Motor neuron (in vitro differentiated cells): Measurements from ENCODE around the gene PRKN. TPM values are rescaled to one million over a fixed set of nuclear protein-coding genes. Genes with fewer than 3 reads are reported as not detected.

Source experiments
- ATAC-seq, 8 experiments: fragments of 200-7000 bp; cut with Tn5 transposase; replicated peaks in 6 of 8; 2 replicates each; pipeline ENCODE4 v1.8.0; 2021; ENCODE audit warnings: mild to moderate bottlenecking in 8 of 8, moderate library complexity in 8 of 8
- H3K27ac ChIP-seq, 2 donors: fragments of 250-450 bp; sonication (Bioruptor Pico); 2 replicates each; pipeline ENCODE4 v1.9.0; 2021; ENCODE audit warnings: antibody characterized with exemption in 2 of 2, mild to moderate bottlenecking in 2 of 2, moderate library complexity in 1 of 2
- H3K4me1 ChIP-seq, 2 donors: fragments of 250-450 bp; sonication (Bioruptor Pico); replicated peaks in 1 of 2; 2 replicates each; pipeline ENCODE4 v1.6.1; 2021; ENCODE audit warnings: antibody characterized with exemption in 2 of 2, mild to moderate bottlenecking in 2 of 2, moderate library complexity in 1 of 2
- H3K4me3 ChIP-seq, 5 donors: fragments of 250-450 bp; sonication (Bioruptor Pico); 2 replicates each; pipeline ENCODE4 v1.9.0; 2021; ENCODE audit warnings: antibody characterized with exemption in 5 of 5, mild to moderate bottlenecking in 5 of 5, moderate library complexity in 4 of 5
- WGBS, 10 experiments: fragments of 450-650 bp; shearing (Covaris generic); methylation state at CpG; one replicate each; pipeline ENCODE4 v1.0.0; 2022; 5-methylcytosine and 5-hydroxymethylcytosine counted together
- in situ Hi-C, 9 experiments: fragments of 400-800 bp; cut with MboI; loops; one replicate each; pipeline ENCODE4 v1.15.0; 2021; ENCODE audit warnings: low sequenced_read_pairs in 9 of 9, low pct_unique_long_range_greater_than_20kb in 2 of 9; ENCODE audit not compliant: unreplicated experiment in 9 of 9
- total RNA-seq, 8 experiments: library from RNA; unstranded; fragments of 300-600 nt; gene quantifications; 2 replicates each; pipeline versions ENCODE4 v1.2.3 to v1.2.4, GENCODE V29; 2022

The PRKN gene
- total RNA-seq, 8 experiments from 2014 or later = 0.71 to 8.1 (median 2.9) TPM

- in situ Hi-C loops = no loop called here
- 19 to 97% (median 74%) methylated on average over 1 to 13 of the region's 13 CpGs for WGBS, 10 experiments
- no peak for ATAC-seq
- H3K4me3 ChIP-seq = no peak overlapping the region
- no peak overlapping the region for H3K27ac ChIP-seq
- peaks cover 0 to 23% of the 10 kb centered on the region in 2 donors for H3K4me1 ChIP-seq
Observed at GRCh38 chr6:162014069-162014811, 713.3 kb downstream of the PRKN start.

GRCh38 chr6:162005372-162005771 lies 722.2 kb downstream of the PRKN start:
- in situ Hi-C loops = no loop called here
- Histone ChIP-seq H3K4me1 (peaks cover 0 to 5% of the 10 kb centered on the region in 2 donors), H3K4me3 (no peak overlapping the region), H3K27ac (no peak overlapping the region)
- ATAC-seq = peak in 3 of 8 experiments; percentile 35 to 72 (median 58)
- WGBS, 10 experiments = 0 to 61% (median 23%) methylated on average over 1 to 4 of the region's 4 CpGs

- WGBS, 10 experiments = 0 to 61% (median 38%) methylated on average over 1 to 9 of the region's 9 CpGs
- Histone ChIP-seq H3K4me1 (peaks cover 0 to 27% of the 10 kb centered on the region in 2 donors), H3K27ac (no peak overlapping the region), H3K4me3 (no peak overlapping the region)
- ATAC-seq = peak in 5 of 8 experiments; percentile 24 to 89 (median 85)
- in situ Hi-C loops = no loop called here
Observed at GRCh38 chr6:161996783-161997182, 730.8 kb downstream of the PRKN start.

GRCh38 chr6:161985876-161986423 lies 741.6 kb downstream of the PRKN start:
- 0 to 89% (median 47%) methylated on average over 1 to 3 of the region's 3 CpGs; no CpG with 5 or more reads in 2 of the 10 experiments for WGBS, 10 experiments
- in situ Hi-C loops = no loop called here
- H3K27ac ChIP-seq = no peak overlapping the region

GRCh38 chr6:161984713-161985112 lies 742.9 kb downstream of the PRKN start:
- ATAC-seq = peak in 5 of 8 experiments; percentile 31 to 67 (median 51)
- in situ Hi-C loops = no loop called here
- Histone ChIP-seq H3K4me3 (no peak overlapping the region), H3K27ac (no peak overlapping the region), H3K4me1 (peaks cover 16 to 19% of the 10 kb centered on the region in 2 donors)
- WGBS, 10 experiments = 0 to 90% (median 69%) methylated on average over 1 to 4 of the region's 4 CpGs

More at GRCh38 chr6:161985876-161986423, 741.6 kb downstream of the PRKN start:
- peaks cover 16 to 19% of the 10 kb centered on the region in 2 donors for H3K4me1 ChIP-seq
- H3K4me3 ChIP-seq = no peak overlapping the region
- peak; percentile 23 to 90 (median 84) for ATAC-seq

- Histone ChIP-seq H3K27ac (no peak overlapping the region), H3K4me3 (no peak overlapping the region), H3K4me1 (peaks cover 0 to 8% of the 10 kb centered on the region in 2 donors)
- no peak for ATAC-seq
- in situ Hi-C loops = no loop called here
- WGBS, 10 experiments = 0 to 96% (median 77%) methylated on average over 1 to 4 of the region's 4 CpGs
Observed at GRCh38 chr6:161976553-161976952, 751.0 kb downstream of the PRKN start.

GRCh38 chr6:161973064-161973463 lies 754.5 kb downstream of the PRKN start:
- peak in 2 of 8 experiments; percentile 21 to 36 for ATAC-seq
- in situ Hi-C loops = no loop called here
- Histone ChIP-seq H3K4me3 (no peak overlapping the region), H3K27ac (no peak overlapping the region), H3K4me1 (peaks cover 0 to 8% of the 10 kb centered on the region in 2 donors)
- 40 to 100% (median 76%) methylated on average over 1 to 9 of the region's 9 CpGs; no CpG with 5 or more reads in 1 of the 10 experiments for WGBS, 10 experiments

- peak in 4 of 8 experiments; percentile 11 to 70 (median 59) for ATAC-seq
- Histone ChIP-seq H3K4me1 (peaks cover 0 to 8% of the 10 kb centered on the region in 2 donors), H3K27ac (no peak overlapping the region), H3K4me3 (no peak overlapping the region)
- WGBS, 10 experiments = 11 to 100% (median 77%) methylated on average over 1 to 5 of the region's 5 CpGs
- in situ Hi-C loops = no loop called here
Observed at GRCh38 chr6:161971043-161971442, 756.5 kb downstream of the PRKN start.

GRCh38 chr6:161963634-161964234 lies 763.8 kb downstream of the PRKN start:
- H3K4me3 ChIP-seq = no peak overlapping the region
- WGBS, 10 experiments = 6 to 67% (median 27%) methylated on average over 2 to 4 of the region's 4 CpGs; no CpG with 5 or more reads in 1 of the 10 experiments
- in situ Hi-C loops = no loop called here
- peaks cover 3 to 14% of the 10 kb centered on the region in 2 donors for H3K4me1 ChIP-seq
- no peak overlapping the region for H3K27ac ChIP-seq
- ATAC-seq = peak in 1 of 8 experiments; percentile 18

- H3K27ac ChIP-seq = no peak overlapping the region
- ATAC-seq = no peak
- peaks cover 3 to 14% of the 10 kb centered on the region in 2 donors for H3K4me1 ChIP-seq
- no peak overlapping the region for H3K4me3 ChIP-seq
- WGBS, 10 experiments = 63 to 90% (median 80%) methylated on average over 2 to 7 of the region's 8 CpGs; no CpG with 5 or more reads in 2 of the 10 experiments
- in situ Hi-C loops = no loop called here
Observed at GRCh38 chr6:161963181-161963580, 764.4 kb downstream of the PRKN start.

GRCh38 chr6:161961796-161962195 lies 765.8 kb downstream of the PRKN start:
- Histone ChIP-seq H3K4me1 (peaks cover 3 to 14% of the 10 kb centered on the region in 2 donors), H3K27ac (no peak overlapping the region), H3K4me3 (no peak overlapping the region)
- 20 to 100% (median 70%) methylated on average over 1 to 6 of the region's 6 CpGs; no CpG with 5 or more reads in 2 of the 10 experiments for WGBS, 10 experiments
- peak in 1 of 8 experiments; percentile 24 for ATAC-seq
- in situ Hi-C loops = no loop called here

- H3K4me3 ChIP-seq = no peak overlapping the region
- 18 to 100% (median 80%) methylated on average over 1 to 8 of the region's 8 CpGs; no CpG with 5 or more reads in 2 of the 10 experiments for WGBS, 10 experiments
- H3K27ac ChIP-seq = no peak overlapping the region
- in situ Hi-C loops = no loop called here
- peaks cover 3 to 14% of the 10 kb centered on the region in 2 donors for H3K4me1 ChIP-seq
- no peak for ATAC-seq
Observed at GRCh38 chr6:161961046-161961445, 766.5 kb downstream of the PRKN start.

GRCh38 chr6:161959072-161959471 lies 768.5 kb downstream of the PRKN start:
- peaks cover 3 to 11% of the 10 kb centered on the region in 2 donors for H3K4me1 ChIP-seq
- in situ Hi-C loops = no loop called here
- ATAC-seq = no peak

More at GRCh38 chr6:161959072-161959471, 768.5 kb downstream of the PRKN start:
- Histone ChIP-seq H3K4me3 (no peak overlapping the region), H3K27ac (no peak overlapping the region)
- WGBS, 10 experiments = 73 to 100% (median 94%) methylated on average over 1 to 11 of the region's 12 CpGs
